ENCODE results near the gene BCO2.

DNA sequence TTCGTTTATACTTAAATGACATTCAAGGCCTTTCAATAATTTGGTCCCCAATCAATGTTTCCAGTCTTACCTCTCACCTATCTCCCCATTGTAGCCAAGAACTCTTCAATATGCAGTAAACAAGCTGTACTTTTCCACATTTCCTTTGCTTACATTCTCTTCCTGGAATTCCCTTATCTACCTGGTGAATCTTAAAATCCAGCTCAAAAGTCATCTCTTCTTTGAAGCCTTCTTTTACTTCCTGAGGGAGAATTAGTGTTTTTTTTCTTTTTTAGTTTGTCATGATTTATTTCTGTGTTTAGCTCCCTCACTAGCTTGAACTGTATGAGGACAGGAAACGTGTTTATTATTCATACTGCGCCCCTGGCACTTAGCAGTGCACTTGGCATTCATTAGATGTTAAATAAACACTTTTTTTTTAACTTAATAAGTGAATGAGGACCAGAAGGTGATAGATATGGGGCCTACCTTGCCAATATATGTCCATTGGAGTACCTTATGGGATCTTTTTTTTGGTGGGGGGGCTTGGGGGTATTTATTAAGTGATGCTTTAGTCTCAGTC, 46.0 kb downstream of the BCO2 start:
- TF ChIP-seq POLR2AphosphoS5 (IDR thresholded peaks at IDR 0.05; ENCODE audit: insufficient read depth in 1 of 2, low read depth in 1 of 2): no peak
- TF ChIP-seq POLR2A (IDR thresholded peaks at IDR 0.05): no peak

All from vagina (tissue), 2 donors.